Heart left ventricle (tissue), 13 donors: ENCODE results near the gene TEX2.

Experiments
- POLR2A ChIP-seq, 2 donors: fragments of 450-650 bp; IDR thresholded peaks; one replicate each; pipeline ENCODE4 v1.6.1; 2017; ENCODE audit warnings: antibody characterized with exemption in 2 of 2, mild to moderate bottlenecking in 2 of 2, moderate library complexity in 2 of 2
- TF ChIP-seq, protein P1 (sequence below), 12 donors: fragments of 200-600 bp; sonication (generic) in 4 of 12; IDR thresholded peaks; one replicate each; pipeline versions ENCODE4 v1.5.0 to v1.8.0; 2018 to 2022; ENCODE audit warnings: antibody characterized with exemption in 12 of 12, mild to moderate bottlenecking in 5 of 12
- donor health status: ischemic (EF 13 %, LVEDD 7.1; RV severe dilation, severe dysfunction).
- donor health status: DM: no; HTN: yes; CAD: no.
- donor health status: DM: no; HTN: no; CAD: no.
- donor health status: ischemic (EF 25% LVEDD 6.9; RV normal size, moderate dysfunction).
- donor health status: ischemic (EF 25% LVEDD 5.7; RV mildly dilated, moderate dysfunction).
- donor health status: ischemic (EF 35%, LVEDD 5.7; RV mildly dilated, moderate dysfunction).
- donor health status: nonischemic (EF 11% LVEDD 7.7; RV severe dilation, severe dysfunction).
- donor health status: DM: yes; HTN: yes; CAD: no.
- donor health status: PGD.
- donor health status: ischemic (EF 29% LVEDD 5.4; RV normal size, mild dysfunction).
- donor health status: nonischemic (EF 23%, LVEDD 6.1; RV moderate dilation, normal function).

DNA sequence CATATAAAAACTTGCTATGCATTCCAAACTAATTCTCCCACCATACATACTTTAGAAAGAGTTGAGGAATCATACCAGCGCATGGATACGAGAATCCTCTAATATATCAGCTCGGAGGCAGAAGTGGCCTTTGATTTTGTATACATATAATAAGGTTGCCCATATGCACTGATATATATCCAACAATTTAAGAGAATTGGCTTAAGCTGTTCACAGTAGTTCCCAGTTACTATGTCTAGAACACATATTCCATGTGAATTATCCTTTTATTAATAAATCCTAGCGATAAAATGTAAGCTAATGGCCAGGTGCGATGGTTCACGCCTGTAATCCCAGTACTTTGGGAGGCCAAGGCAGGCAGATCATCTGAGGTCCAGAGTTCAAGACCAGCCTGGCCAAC, 113.9 kb downstream of the TEX2 start:
- TF ChIP-seq, protein P1, sequence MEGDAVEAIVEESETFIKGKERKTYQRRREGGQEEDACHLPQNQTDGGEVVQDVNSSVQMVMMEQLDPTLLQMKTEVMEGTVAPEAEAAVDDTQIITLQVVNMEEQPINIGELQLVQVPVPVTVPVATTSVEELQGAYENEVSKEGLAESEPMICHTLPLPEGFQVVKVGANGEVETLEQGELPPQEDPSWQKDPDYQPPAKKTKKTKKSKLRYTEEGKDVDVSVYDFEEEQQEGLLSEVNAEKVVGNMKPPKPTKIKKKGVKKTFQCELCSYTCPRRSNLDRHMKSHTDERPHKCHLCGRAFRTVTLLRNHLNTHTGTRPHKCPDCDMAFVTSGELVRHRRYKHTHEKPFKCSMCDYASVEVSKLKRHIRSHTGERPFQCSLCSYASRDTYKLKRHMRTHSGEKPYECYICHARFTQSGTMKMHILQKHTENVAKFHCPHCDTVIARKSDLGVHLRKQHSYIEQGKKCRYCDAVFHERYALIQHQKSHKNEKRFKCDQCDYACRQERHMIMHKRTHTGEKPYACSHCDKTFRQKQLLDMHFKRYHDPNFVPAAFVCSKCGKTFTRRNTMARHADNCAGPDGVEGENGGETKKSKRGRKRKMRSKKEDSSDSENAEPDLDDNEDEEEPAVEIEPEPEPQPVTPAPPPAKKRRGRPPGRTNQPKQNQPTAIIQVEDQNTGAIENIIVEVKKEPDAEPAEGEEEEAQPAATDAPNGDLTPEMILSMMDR (IDR thresholded peaks at IDR 0.05): no peak
- TF ChIP-seq POLR2A (IDR thresholded peaks at IDR 0.05): no peak
